GM21529 (cell line): ENCODE measurements around the gene SEZ6L2.
"Not testable (repeated sequence)": the region's sequence is repeated elsewhere in the genome, so short reads cannot be mapped to it uniquely, and the experiment has no call there.

Experiments used
- ATAC-seq: cut with Tn5 transposase; IDR thresholded peaks from one replicate; pipeline ENCODE4 v1.9.1; 2021; ENCODE audit not compliant: unreplicated experiment

SEZ6L2 gene

DNA sequence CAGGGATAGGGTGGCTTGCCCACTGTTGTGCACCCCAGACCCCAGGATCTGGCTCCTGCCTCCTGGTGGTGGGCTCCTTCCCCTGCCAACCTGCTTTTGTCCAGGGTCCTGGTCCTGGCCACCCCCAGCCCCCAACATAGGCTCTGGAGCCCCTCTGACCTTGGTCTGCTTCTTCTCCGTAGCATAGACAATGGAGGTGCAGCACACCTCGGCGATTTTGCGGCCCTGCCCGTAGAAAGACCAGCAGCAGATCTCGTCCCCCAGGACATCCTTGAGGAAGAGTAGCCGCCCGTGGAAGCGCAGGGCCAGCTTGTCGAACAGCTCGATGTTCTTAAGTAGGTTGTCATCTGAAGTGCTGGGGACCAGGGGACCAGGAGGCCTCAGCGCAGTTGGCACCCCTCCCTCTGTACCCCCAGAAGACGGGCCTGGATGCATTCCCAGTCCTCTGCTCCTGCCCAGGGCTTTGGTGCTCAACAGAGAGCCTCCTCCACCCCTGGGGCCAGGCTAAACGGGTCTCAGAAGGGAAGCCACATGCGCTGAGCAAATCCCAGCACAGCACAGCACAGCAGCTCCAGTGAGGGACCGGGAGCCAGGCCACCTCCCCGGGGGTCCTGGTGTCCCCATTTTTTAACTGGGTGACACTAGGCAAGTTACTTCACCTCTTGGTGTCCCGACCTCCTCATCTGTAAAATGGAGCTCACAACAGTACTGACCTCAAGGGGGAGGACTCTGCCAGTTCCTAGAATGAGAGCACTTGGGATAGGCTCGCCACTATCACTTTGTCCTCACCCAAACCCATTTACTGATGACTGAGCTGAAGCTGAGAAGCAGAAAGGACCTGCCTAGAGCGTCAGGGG is 11.7 kb upstream of the SEZ6L2 start:
- ATAC-seq: no peak

DNA sequence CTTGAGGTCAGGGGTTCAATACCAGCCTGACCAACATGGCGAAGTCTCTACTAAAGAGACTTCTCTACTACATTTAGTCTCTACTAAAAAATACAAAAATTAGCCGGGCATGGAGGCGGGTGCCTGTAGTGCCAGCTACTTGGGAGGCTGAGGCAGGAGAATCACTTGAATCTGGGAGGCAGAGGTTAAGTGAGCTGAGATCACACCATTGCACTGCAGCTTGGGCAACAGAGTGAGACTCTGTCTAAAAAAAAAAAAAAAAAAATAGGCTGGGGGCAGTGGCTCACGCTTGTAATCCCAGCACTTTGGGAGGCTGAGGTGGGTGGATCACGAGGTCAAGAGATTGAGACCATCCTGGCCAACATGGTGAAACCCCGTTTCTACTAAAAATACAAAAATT is 10.5 kb upstream of the SEZ6L2 start:
- ATAC-seq: not testable (repeated sequence)

DNA sequence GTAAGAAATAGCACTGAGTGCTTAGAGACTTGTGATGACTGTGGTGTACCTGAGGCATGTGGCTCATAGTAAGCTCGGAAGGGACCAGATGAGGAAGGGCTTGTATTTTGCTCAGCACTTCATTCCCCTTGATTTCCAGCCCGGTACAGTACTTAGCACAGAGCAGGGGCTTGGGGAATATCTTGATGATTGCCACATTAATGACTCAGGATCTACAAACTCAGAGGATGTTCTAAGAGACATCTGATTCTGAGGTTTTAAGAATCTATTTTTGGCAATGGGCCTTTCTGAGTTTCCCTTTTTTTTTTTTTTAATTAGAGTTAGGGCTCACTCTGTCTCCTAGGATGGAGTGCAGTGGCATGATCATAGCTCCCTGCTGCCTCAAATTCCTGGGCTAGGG is 10.0 kb upstream of the SEZ6L2 start:
- ATAC-seq: no peak

DNA sequence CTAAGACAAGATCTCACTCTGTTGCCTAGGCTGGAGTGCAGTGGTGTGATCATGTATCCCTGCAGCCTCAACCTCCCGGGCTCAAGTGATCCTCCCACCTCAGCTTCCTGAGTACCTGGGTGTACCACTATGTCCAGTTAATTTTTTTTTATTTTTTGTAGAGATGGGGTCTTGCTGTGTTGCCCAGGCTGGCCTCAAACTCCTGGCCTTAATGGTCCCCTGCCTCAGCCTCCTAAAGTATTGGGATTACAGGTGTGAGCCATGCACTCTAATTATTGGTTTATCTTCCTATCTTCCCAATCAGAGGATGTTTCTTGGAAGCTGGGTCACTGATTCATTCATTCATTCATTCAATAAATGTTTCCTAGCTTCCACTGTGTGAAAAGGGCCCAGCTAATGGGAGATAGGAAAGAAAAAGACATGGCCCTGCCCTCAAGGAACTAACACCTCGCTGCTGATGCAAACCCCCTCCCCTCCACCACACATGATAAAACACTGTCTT is 9.4 kb upstream of the SEZ6L2 start:
- ATAC-seq: no peak

DNA sequence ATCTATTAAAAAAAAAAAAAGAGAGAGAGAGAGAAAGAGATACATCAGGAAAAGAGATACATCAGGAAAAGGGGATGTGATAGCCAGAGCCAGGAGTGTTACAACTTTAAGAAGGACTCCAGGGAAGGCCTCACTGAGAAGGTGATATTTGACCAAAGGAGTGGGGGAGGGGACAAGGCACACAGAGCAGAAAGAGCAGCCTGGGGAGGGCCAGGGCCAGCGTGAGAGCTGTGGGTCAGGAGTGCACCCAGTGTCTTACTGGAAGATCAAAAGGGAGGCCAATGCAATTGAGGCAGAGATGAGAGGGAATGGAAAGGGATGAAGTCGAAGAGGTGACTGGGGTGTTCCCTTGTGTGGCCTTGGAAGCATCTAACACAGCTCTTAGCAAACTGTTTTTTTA is 8.6 kb upstream of the SEZ6L2 start:
- no peak for ATAC-seq

DNA sequence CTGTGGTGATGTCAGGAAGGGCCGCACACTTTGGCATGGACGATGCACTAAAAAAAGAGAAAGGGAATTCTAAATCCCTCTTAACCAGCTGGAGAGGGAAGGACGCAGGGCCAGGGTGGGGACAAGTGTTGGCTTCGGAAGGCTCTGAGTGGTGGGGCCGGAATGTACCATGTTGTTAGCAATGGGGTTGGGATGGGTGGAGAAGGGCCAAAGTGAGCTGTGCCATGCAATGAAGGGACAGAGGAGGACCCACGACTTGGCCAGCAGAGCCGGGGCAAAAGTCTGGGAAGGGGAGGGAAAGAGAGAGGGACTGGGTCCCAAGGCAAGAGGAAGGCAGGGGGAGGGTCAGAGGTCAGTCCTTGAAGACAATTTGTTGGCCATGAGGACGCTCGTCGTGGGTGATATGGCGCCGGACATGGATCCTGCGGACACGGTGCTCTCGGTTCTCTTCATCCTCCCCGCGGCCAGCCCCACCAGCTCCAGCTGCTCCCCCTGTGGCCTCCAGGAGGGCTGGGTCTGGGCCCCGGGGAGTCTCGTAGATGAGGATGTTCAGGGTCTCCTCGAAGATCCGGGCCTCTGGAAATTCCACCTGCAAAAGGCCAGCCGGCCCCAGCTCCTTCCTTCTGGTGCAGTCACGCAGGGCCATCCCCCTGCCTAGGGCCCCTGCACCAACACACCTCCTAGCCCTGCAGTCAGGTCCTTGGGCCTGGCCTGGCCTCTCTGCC is 7.3 kb upstream of the SEZ6L2 start:
- ATAC-seq: no peak

DNA sequence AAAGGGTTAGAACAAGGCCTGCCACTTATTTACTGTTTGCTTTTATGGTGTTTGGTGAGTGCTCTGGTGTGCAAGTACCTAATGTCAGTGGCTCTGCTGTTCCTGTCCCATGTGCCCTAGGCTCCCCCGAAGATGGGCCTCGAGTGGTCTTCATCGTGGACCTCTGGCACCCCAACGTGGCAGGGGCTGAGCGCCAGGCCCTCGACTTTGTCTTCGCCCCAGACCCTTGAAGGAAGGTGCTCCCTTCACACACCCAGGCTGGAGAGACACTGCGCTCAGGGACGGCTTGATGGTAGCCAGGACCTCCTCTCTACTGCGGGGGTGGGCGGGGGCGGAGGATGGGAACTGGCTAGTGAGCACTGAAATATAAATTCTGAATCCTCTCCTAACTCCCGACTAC is 6.3 kb upstream of the SEZ6L2 start:
- ATAC-seq: no peak

DNA sequence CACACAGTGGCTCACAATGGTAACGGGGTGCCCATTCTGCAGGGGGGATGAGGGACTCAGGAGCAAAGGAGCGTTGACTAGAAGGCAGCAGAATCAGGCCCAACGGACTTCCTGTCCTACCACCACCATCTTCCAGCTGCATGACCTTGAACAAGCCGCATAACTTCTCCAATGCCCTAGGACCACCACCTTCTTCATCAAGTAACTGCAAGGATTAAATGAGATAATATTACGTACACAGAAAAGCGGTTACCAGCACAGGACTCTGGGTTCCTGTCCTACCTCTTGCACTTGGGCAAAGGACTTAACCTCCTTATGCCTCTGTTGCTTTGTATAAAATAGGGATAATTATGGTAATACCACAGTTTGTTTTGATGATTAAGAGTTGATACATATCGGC is 5.6 kb upstream of the SEZ6L2 start:
- no peak for ATAC-seq

DNA sequence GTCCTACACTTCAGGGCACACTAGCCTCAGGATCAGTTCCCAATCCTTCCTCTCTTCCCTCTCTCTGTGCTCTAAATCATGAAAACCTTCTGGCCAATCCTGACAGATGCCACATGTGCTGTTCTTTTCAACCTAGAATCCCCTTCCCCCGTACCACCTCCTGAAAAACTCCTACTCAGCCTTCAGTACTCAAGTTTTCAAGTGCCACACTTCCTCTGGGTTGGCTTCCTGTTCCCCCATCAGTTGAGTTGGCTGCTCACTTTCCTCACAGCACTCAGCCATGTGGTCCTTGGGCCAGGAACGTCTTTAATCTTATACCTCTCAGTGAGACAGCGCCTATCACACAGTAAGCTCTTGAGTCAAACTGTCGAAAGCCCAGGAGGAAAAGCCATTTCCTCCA is 4.2 kb upstream of the SEZ6L2 start:
- no peak for ATAC-seq

DNA sequence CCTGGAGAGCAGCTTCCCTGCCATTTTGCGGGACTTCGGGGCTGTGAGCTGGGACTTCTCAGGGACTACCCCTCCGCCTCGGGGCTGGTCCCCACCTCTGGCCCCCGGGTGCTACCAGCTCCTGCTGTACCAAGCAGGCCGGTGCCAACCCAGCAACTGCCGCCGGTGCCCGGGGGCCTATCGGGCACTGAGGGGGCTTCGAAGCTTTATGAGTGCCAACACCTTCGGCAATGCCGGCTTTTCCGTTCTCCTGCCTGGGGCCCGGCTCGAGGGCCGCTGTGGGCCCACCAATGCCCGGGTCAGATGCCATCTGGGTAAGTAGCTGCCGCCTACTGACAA is 2.2 kb upstream of the SEZ6L2 start:
- ATAC-seq: no peak

DNA sequence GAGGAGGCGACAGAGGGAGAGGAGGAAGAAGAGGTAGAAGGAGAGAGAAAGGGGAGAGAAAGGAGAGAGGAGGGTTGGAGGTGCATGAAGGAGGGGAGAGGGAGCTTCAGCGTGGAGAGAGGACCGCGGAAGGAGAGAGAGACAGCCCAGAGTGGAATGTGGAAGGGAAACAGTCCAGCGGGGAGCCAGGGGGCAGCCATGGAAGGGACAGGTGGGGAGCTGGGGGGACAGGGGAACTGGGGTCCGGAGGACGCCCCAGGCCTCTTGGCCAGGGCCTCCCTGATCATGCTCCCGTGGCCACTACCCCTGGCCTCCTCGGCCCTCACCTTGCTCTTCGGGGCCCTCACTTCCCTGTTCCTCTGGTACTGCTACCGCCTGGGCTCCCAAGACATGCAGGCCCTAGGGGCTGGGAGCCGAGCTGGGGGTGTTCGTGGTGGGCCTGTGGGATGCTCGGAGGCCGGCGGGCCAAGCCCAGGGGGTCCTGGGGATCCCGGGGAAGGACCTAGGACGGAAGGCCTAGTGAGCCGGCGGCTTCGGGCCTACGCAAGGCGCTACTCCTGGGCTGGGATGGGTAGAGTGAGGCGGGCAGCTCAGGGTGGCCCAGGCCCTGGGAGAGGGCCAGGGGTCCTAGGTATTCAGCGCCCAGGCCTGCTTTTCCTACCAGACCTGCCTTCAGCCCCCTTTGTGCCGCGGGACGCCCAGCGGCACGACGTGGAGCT is 1.7 kb upstream of the SEZ6L2 start:
- no peak for ATAC-seq

DNA sequence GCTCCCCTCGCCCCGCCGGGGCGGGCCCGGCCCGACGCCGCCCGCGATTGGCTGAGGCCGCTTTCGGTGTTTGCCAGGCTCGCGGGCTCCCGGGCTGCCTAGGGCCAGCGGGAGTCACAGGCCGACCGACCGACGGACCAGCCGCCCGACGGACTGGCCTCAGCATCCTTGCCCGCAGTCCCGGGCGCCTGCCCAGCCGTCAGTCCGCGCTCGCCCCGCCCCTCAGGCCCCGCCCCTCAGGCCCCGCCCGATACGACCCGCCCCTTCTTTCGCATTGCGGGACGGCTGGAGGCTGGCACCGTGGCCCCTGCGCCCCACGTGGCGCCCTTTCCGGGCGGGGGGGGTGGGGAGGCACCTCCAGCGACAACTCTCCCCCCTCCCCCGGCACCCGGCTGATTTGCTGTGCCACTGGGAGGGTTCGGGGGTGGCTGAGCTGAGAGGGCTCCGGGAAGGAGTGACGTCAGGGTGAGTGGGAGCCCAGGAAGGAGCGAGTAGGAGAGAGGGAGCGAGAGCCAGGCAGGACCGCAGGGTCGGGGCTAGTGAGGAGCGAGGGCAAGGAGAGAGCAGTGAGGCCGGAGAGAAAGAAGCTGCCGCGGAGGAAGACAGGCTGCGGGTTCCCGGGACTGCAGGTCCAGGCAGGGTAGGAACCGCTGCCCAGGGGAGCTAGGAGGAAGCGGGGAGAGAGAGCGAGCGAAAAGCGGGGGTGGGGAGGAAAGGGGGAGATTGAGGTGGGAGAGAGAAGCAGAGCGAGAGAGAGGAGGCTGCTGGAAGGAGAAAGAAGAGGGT is 945 bp upstream of the SEZ6L2 start, which contains the start of gene ASPHD1:
TSS of gene ASPHD1 (plus strand) at position 387 of the 786 bp plus-strand sequence. CDS start 484 bp downstream, outside the sequence.
- peak; percentile 57 for ATAC-seq

DNA sequence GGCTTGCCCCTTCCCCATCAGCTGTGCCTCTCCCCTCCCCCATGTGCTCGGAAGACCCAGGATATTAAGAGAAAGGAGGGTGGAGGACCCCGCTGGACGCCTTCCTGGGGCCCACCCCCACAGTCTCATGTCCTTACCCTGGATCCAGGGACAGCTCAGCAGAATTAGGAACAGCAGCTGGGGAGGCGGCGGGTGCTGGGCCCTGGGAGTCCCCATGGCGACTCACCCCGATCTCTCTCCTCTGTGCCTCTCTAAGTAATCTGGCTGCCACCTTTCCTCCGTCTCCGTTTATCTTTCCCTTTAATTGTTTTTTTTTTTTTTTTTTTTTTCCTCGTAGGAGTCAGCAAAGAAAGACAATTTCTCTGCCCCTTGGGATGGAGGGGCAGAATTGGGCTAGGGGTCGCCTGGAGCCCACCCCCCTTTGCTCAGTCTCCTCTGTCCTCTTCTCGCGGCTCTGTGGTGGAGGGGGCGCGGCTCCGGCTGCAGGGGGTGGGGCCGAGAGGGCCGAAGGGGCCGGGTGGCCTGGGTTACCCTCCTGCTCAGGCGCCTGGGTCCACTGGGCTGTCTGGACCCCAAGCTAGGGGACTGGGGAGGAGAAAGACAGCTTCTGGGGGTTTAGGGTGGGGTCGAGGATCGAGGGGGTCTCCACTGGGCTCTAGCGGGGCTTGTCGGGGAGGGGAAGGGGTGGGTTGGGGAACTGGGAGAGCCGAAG is 390 bp downstream of the SEZ6L2 start:
- no peak for ATAC-seq

DNA sequence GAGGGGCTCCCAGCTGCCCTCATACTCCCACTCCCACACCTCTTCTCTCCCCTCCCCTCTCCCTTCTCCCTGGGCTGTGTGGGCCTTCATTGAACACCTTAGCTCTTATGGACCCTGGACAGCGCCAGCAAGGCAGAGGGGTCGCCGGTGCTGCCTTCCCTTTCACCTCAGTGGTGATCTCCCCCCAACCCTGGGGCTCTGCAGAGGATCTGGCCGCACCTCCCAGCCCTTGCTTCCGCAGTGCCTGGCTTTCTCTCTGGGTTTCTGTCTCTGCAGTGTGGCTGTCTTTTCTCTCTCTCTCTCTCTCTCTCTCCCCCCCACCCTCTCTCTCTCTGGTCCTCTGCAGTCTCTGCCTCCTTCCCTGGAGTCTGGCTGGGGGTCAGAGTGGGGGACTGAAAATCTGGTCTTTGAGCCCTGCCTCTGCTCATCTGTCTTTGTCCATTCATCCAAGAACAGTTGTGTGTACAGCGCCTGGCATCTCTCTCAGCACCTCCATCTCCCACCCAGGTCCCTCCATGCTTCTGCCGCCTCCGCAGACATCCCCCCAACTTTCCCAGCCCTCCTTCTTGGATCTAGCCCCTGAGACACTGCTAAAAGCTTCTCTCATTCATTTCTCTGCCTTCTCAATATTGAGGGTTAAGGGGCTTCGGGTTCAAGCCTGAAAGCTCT is 1.1 kb downstream of the SEZ6L2 start:
- ATAC-seq: no peak

DNA sequence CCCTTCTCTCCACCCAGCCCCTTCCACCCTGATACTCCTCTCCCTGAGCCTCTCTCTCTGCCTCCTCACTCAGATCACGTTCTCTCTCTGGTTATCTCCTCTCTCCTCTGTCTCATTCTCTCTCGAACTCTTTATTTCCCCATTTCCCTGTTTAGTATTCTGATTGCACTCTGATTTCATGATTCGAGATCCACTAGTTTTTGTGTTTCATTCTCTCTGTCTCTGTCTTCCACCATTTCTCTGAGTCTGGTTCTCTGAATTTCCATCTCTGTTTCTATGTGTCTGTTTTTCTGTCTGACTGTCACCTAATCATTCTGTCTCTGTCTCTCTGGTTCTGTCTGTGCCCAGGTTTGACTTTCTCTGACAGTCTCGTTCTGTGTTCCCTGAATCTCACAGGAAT is 2.0 kb downstream of the SEZ6L2 start:
- no peak for ATAC-seq

DNA sequence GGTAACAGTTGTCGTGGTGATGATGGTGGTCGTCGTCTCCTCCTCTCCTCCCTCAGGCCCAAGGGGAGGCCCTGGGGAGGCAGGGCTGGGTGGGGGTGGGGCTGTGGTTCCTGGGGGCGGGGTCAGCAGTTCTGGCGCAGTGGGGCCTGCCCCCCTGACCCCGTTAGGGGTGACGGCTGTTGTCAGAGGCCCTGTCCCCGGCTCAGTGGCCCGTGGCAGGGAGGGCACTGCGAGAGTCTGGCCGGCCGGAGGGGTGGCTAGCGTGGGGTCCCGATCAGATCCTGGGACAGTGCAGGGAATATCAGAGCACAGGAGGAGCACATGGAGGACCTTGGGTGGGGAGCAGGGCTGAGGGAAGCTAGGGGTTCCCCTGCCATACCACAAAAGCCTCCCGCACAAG is 2.5 kb downstream of the SEZ6L2 start:
- no peak for ATAC-seq

DNA sequence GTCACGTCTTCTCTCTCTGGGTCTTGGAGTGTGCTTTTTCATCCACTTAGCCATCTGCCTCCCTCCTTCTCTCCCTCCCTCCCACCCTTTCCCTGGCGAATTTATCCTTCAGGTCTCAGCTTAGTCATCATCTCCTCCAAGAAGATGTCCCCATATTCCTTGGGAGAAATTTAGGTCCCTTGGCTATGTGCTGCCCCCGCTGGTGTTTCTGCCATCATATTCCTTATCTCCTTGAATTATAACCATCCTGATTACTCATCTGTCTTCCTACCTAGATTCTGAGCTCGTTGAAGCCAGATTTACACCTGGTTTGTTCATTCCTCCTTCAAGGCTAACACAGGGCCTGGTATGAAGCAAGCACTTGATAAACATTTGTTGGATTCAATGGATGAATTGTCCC is 5.0 kb downstream of the SEZ6L2 start:
- no peak for ATAC-seq

DNA sequence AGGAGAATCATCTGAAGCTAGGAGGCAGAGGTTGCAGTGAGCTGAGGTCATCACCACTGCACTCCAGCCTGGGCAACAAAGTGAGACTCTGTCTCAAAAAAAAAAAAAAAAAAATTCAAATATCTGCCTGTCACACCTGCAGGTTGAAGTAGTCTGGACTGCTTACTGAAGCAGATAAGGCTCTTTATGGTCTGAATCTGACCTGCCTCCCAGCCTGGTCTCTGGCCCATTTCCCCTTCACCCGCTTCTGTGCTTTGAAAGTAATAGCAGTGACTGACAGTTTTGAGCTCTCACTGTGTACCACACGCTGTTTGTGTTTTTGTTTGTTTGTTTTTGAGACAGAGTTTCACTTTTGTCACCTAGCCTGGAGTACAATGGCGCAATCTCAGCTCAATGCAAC is 5.8 kb downstream of the SEZ6L2 start:
- no peak for ATAC-seq

DNA sequence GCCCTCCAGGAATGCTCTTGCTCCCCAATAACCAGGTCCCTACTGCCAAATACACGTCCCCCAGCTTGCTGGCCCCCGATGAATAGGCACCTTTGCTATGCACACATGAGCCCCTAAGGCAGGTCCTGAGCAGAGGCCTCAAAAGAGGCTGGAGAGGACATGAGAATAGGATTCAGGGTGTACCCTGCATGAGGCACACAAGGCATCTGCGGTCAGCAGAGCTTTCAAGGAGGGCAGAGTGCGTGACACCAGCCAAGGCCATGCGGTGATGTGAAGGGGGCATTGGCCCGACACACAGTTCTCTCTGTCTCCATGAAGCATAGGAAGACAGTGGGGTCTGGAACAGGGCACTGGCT is 6.9 kb downstream of the SEZ6L2 start:
- no peak for ATAC-seq
